OCI-LY1 (cell line): ENCODE data around the gene NAV3.

Source experiments
- H2AFZ ChIP-seq: fragments of 200-600 bp; sonication (generic), shearing (Covaris generic); 2 replicates; pipeline ENCODE4 v1.6.0; 2014; ENCODE audit warnings: antibody characterized with exemption, mild to moderate bottlenecking, low read length
- H3F3A ChIP-seq: fragments of 200-600 bp; sonication (generic), shearing (Covaris generic); 2 replicates; pipeline ENCODE4 v1.6.0; 2014; ENCODE audit warnings: mild to moderate bottlenecking, antibody characterized with exemption, low read length, moderate library complexity; ENCODE audit not compliant: insufficient read depth
- H3K27ac ChIP-seq: fragments of 200-600 bp; sonication (generic); 2 replicates; pipeline ENCODE4 v1.5.1; 2014; ENCODE audit warnings: low read length, mixed run types, mild to moderate bottlenecking, low read depth; ENCODE audit not compliant: poor library complexity, severe bottlenecking
- H3K27me3 ChIP-seq: fragments of 200-600 bp; sonication (generic); 2 replicates; pipeline ENCODE4 v1.6.0; 2014; ENCODE audit warnings: antibody characterized with exemption, mild to moderate bottlenecking, low read length, moderate library complexity; ENCODE audit not compliant: insufficient read depth
- H3K36me3 ChIP-seq: fragments of 200-600 bp; sonication (generic); 2 replicates; pipeline ENCODE4 v1.6.1; 2014; ENCODE audit warnings: mild to moderate bottlenecking, antibody characterized with exemption, low read length, moderate library complexity, mixed read lengths; ENCODE audit not compliant: insufficient read depth
- H3K4me1 ChIP-seq: fragments of 200-600 bp; sonication (generic); 2 replicates; pipeline ENCODE4 v1.5.1; 2014; ENCODE audit warnings: mild to moderate bottlenecking, low read length, moderate library complexity; ENCODE audit not compliant: insufficient read depth, severe bottlenecking
- H3K4me2 ChIP-seq: fragments of 200-600 bp; sonication (generic), shearing (Covaris generic); 2 replicates; pipeline ENCODE4 v1.6.1; 2014; ENCODE audit warnings: low read length
- H3K4me3 ChIP-seq: fragments of 200-600 bp; sonication (generic); 2 replicates; pipeline ENCODE4 v1.5.1; 2014; ENCODE audit warnings: low read length, low read depth, mild to moderate bottlenecking, mixed read lengths; ENCODE audit not compliant: poor library complexity, severe bottlenecking
- H3K79me2 ChIP-seq: fragments of 200-600 bp; shearing (Covaris generic); 2 replicates; pipeline ENCODE4 v1.6.1; 2016; ENCODE audit warnings: mixed run types, low read length, mixed read lengths; ENCODE audit not compliant: insufficient read depth
- H3K9ac ChIP-seq: fragments of 200-600 bp; sonication (generic), shearing (Covaris generic); 2 replicates; pipeline ENCODE4 v1.6.1; 2014; ENCODE audit warnings: mild to moderate bottlenecking, low read length, mixed read lengths
- H3K9me2 ChIP-seq: fragments of 200-600 bp; sonication (generic), shearing (Covaris generic); 2 replicates; pipeline ENCODE4 v1.6.1; 2014; ENCODE audit warnings: low read depth, mild to moderate bottlenecking, low read length, mixed read lengths
- H3K9me3 ChIP-seq: fragments of 200-600 bp; shearing (Covaris generic); 2 replicates; pipeline ENCODE4 v1.6.1; 2014; ENCODE audit warnings: low read length, mixed read lengths
- H4K20me1 ChIP-seq: fragments of 200-600 bp; sonication (generic), shearing (Covaris generic); 2 replicates; pipeline ENCODE4 v1.6.0; 2016; ENCODE audit warnings: mild to moderate bottlenecking, low read length; ENCODE audit not compliant: insufficient read depth
- CTCF ChIP-seq: fragments of 200-600 bp; sonication (generic), shearing (Covaris generic); IDR thresholded peaks from 2 replicates; pipeline ENCODE4 v1.5.1; 2017; ENCODE audit warnings: mild to moderate bottlenecking, antibody characterized with exemption, low read length, moderate library complexity, mixed read lengths
- EZH2 ChIP-seq: fragments of 200-600 bp; sonication (generic), shearing (Covaris generic); IDR thresholded peaks from 2 replicates; pipeline ENCODE4 v1.8.0; 2017; ENCODE audit warnings: borderline replicate concordance, mixed run types, mild to moderate bottlenecking, antibody characterized with exemption, low read length, moderate library complexity, mixed read lengths

The NAV3 gene

GRCh38 chr12:77992760-77993159, 162.1 kb downstream of the NAV3 start:
- Histone ChIP-seq H4K20me1 (no peaks in the 10 kb centered on the region), H3K36me3 (no peaks in the 10 kb centered on the region), H3K79me2 (no peaks in the 10 kb centered on the region), H3K27me3 (no peaks in the 10 kb centered on the region), H3K4me2 (no peak overlapping the region), H3K27ac (no peak overlapping the region), H3K4me1 (peaks cover 16% of the 10 kb centered on the region), H3K9ac (no peak overlapping the region), H3K4me3 (no peak overlapping the region), H2AFZ (no peak overlapping the region), H3F3A (no peaks in the 10 kb centered on the region), H3K9me3 (no peaks in the 10 kb centered on the region), H3K9me2 (no peaks in the 10 kb centered on the region; the same call in 1 of the 2 replicates)
- no peak for TF ChIP-seq CTCF
- no peak for TF ChIP-seq EZH2

- no peaks in the 10 kb centered on the region; the same call in 1 of the 2 replicates for H3K9me2 ChIP-seq
Measured at GRCh38 chr12:77993658-77994057, 163.0 kb downstream of the NAV3 start.

GRCh38 chr12:77995436-77996167, 164.9 kb downstream of the NAV3 start:
- Histone ChIP-seq H3K79me2 (no peaks in the 10 kb centered on the region), H3K4me3 (no peak overlapping the region), H4K20me1 (no peaks in the 10 kb centered on the region), H3K9me3 (no peaks in the 10 kb centered on the region), H3K27ac (no peak overlapping the region), H2AFZ (no peak overlapping the region), H3F3A (no peaks in the 10 kb centered on the region), H3K27me3 (no peaks in the 10 kb centered on the region), H3K9ac (no peak overlapping the region), H3K9me2 (no peaks in the 10 kb centered on the region; the same call in 1 of the 2 replicates), H3K36me3 (no peaks in the 10 kb centered on the region), H3K4me1 (peaks cover 39% of the 10 kb centered on the region), H3K4me2 (no peak overlapping the region)
- TF ChIP-seq EZH2 (no peak), CTCF (no peak)

More at GRCh38 chr12:77993658-77994057, 163.0 kb downstream of the NAV3 start:
- Histone ChIP-seq H3F3A (no peaks in the 10 kb centered on the region), H3K9ac (no peak overlapping the region), H2AFZ (no peak overlapping the region), H3K79me2 (no peaks in the 10 kb centered on the region), H4K20me1 (no peaks in the 10 kb centered on the region), H3K27me3 (no peaks in the 10 kb centered on the region), H3K36me3 (no peaks in the 10 kb centered on the region), H3K4me3 (no peak overlapping the region), H3K9me3 (no peaks in the 10 kb centered on the region), H3K4me2 (no peak overlapping the region), H3K4me1 (peaks cover 25% of the 10 kb centered on the region), H3K27ac (no peak overlapping the region)
- TF ChIP-seq EZH2 (no peak), CTCF (no peak)
